Prostate gland (tissue), 2 donors: Measurements from ENCODE around the gene TSPY4. TPM values are rescaled to one million over a fixed set of nuclear protein-coding genes. Genes with fewer than 3 reads are reported as not detected.
"Not testable (repeated sequence)": the region's sequence is repeated elsewhere in the genome, so short reads cannot be mapped to it uniquely, and the experiment has no call there.

Experiments used
- DNase-seq: peaks from one replicate; pipeline ENCODE4 v3.0.0-alpha.2; 2019; ENCODE audit warnings: low spot score
- H3K27ac ChIP-seq, 2 donors: fragments of 200-600 bp; sonication (generic); 2 replicates each; pipeline ENCODE4 v1.5.1; 2017 to 2019
- H3K27me3 ChIP-seq: fragments of 200-600 bp; sonication (generic); replicated peaks from 2 replicates; pipeline ENCODE4 v1.5.1; 2019; ENCODE audit not compliant: insufficient read depth
- H3K36me3 ChIP-seq, 2 donors: fragments of 200-600 bp; sonication (generic); 1 replicate in 1 of 2; 2 replicates in 1 of 2; pipeline versions ENCODE4 v1.5.1 to v1.8.1; 2017 to 2019
- H3K4me1 ChIP-seq: fragments of 200-600 bp; sonication (generic); replicated peaks from 2 replicates; pipeline ENCODE4 v1.5.1; 2019
- H3K4me3 ChIP-seq, 2 donors: fragments of 200-600 bp; sonication (generic); 2 replicates each; pipeline ENCODE4 v1.5.1; 2017 to 2019
- H3K9me3 ChIP-seq: fragments of 200-600 bp; sonication (generic); 2 replicates; pipeline ENCODE4 v1.5.1; 2017
- CTCF ChIP-seq, 4 experiments: fragments of 200-600 bp in 2 of 4; fragments of 450-650 bp in 2 of 4; sonication (generic) in 2 of 4; IDR thresholded peaks; 1 replicate in 3 of 4; 2 replicates in 1 of 4; pipeline ENCODE4 v1.5.1; 2016 to 2019; ENCODE audit warnings: antibody characterized with exemption in 4 of 4, mild to moderate bottlenecking in 2 of 4, moderate library complexity in 2 of 4
- POLR2A ChIP-seq: fragments of 450-650 bp; IDR thresholded peaks from one replicate; pipeline ENCODE4 v1.6.1; 2016; ENCODE audit warnings: antibody characterized with exemption, mild to moderate bottlenecking
- POLR2AphosphoS5 ChIP-seq: sonication (generic); formaldehyde crosslinking; IDR thresholded peaks from one replicate; pipeline ENCODE4 v1.6.1; 2017; ENCODE audit warnings: antibody characterized with exemption
- WGBS: methylation state at CpG from one replicate; pipeline ENCODE4 v1.1.5; 2018; 5-methylcytosine and 5-hydroxymethylcytosine counted together
- intact Hi-C: fragments of 100-400 bp; cut with DNase I; formaldehyde crosslinking; loops from one replicate; pipeline ENCODE4 v1.14.2; 2022
- small RNA-seq, 2 donors: library from RNA; depleted of rRNA; stranded (forward); fragments of <200 nt; gene quantifications; one replicate each; pipeline ENCODE3, GENCODE V24; 2016
- total RNA-seq, 2 donors: library from RNA; depleted of rRNA; stranded (reverse); fragments of >200 nt; gene quantifications; one replicate each; pipeline ENCODE4 v1.1.0, GENCODE V29; 2016

Gene TSPY4, protein sequence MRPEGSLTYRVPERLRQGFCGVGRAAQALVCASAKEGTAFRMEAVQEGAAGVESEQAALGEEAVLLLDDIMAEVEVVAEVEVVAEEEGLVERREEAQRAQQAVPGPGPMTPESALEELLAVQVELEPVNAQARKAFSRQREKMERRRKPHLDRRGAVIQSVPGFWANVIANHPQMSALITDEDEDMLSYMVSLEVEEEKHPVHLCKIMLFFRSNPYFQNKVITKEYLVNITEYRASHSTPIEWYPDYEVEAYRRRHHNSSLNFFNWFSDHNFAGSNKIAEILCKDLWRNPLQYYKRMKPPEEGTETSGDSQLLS
- total RNA-seq, result not detected

DNA sequence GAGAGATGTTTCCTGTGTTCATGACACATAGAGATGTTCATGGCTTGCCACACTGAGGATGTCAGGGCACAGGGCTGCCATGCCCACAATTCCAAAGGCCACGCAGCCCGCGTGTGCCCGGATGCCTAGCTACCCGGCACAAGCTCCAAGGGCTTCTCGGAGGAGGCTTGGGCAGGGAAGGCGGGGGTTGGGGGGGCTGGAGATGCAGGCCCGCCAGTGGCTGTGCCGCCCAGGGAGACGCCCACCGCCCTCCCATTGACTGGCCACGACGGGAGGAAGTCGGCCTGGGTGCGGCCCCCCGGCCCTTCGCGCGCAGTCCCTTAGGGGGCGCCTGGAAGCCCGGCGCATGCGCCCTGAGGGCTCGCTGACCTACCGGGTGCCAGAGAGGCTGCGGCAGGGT is at the start of gene TSPY4:
TSPY4 (plus strand) TSS at position 301 of the 400 bp plus-strand sequence; CDS start at position 347, 46 bp downstream.
- H3K9me3 ChIP-seq, H3K27me3 ChIP-seq, intact Hi-C loops, H3K4me1 ChIP-seq, H3K27ac ChIP-seq, DNase-seq, H3K36me3 ChIP-seq, H3K4me3 ChIP-seq: not testable (repeated sequence)
- no CpG with 5 or more reads among the region's 26 CpGs for WGBS

DNA sequence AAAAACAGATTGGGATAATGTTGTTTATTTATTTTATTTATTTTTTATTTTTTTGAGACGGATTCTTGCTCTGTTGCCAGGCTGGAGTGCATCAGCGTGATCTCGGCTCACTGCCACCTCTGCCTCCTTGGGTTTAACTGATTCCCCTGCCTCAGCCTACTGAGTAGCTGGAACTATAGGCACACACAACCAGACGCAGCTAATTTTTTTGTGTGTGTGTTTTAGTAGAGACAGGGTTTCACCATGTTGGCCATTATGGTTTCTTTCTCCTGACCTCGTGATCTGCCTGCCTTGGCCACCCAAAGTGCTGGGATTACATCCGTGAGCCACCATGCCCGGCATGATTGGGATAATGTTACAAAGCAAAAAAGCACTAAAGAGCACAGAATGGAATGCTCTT is 16.3 kb upstream of the TSPY4 start:
- 73% methylated on average over 7 of the region's 7 CpGs for WGBS
- DNase-seq, result no peak
- intact Hi-C loops, result no loop called here
- Histone ChIP-seq H3K4me3 (no peak overlapping the region), H3K27me3 (no peaks in the 10 kb centered on the region), H3K9me3 (no peaks in the 10 kb centered on the region), H3K4me1 (no peaks in the 10 kb centered on the region), H3K36me3 (no peaks in the 10 kb centered on the region), H3K27ac (no peak overlapping the region)
- TF ChIP-seq POLR2A, result no peak
- TF ChIP-seq CTCF (IDR thresholded peaks at IDR 0.05), result no peak
- TF ChIP-seq POLR2AphosphoS5, result no peak

- H3K27ac ChIP-seq, H3K4me1 ChIP-seq, intact Hi-C loops, H3K4me3 ChIP-seq, H3K27me3 ChIP-seq, H3K9me3 ChIP-seq, DNase-seq, H3K36me3 ChIP-seq: not testable (repeated sequence)
- WGBS, result no CpG with 5 or more reads among the region's 25 CpGs
These were observed 20.2 kb downstream of the TSPY4 start, which contains the start of gene TSPY8 for GRCh38 chrY:9357497-9357896. TSPY8 (plus strand) TSS chrY:9357797; CDS start chrY:9357843, 46 bp downstream.

Small RNAs within 50 kb of the gene (small RNA-seq; reads per million reads assigned to genes)
- gene AC006158.1, result 0 reads per million in 2 donors

Other genes with a start within 250 kb of the TSPY4 start
- gene TSPY8, start 20.3 kb downstream of the TSPY4 start, total RNA-seq, result not detected
- 1 to 10 TPM in 1 of 2 donors, not detected in 1; 3.0 TPM for gene TSPY3, start 61.0 kb downstream of the TSPY4 start, total RNA-seq
- gene TSPY1, start 129.5 kb downstream of the TSPY4 start, total RNA-seq, result not detected
- 1 to 10 TPM in 1 of 2 donors, not detected in 1; 3.6 TPM for gene TSPY9, start 149.8 kb downstream of the TSPY4 start, total RNA-seq
- 1 to 10 TPM in 1 of 2 donors, not detected in 1; 1.2 TPM for gene TSPY10, start 190.4 kb downstream of the TSPY4 start, total RNA-seq